Erythroblast (primary cell): Measurements from ENCODE around the gene SOCS4.

Source experiments
- DNase-seq, 2 experiments: peaks; one replicate each; lab custom pipeline; 2025; lab: John Stamatoyannopoulos, UW
- GATA1 ChIP-seq: IDR thresholded peaks from 2 replicates; pipeline ENCODE4 v1.6.1; 2011; ENCODE audit warnings: low read depth, mild to moderate bottlenecking, control low read depth, low read length, moderate library complexity
- POLR2A ChIP-seq: IDR thresholded peaks from 2 replicates; pipeline ENCODE4 v1.6.1; 2011; ENCODE audit warnings: mild to moderate bottlenecking, low read length

Gene SOCS4

DNA sequence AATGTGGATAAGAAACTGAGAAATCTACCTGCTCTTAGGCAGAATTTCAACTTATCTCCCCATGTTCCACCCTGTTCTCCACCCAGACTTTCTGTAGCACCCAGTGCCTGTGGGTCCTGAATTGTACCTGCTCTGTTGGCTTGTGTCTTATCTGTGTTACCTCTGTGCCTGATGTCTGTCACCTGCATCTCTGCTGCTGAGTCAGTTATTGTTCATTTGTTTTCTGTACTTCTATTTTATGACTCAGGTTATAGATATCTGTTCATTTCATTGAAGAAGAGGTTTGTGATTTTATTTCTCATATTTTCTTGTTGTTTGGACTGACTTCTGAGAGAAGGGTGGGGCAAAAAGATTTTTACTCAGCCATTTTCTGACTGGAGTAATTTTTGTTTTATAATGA lies 11.7 kb downstream of the SOCS4 start:
- DNase-seq, result no peak
- TF ChIP-seq GATA1 (no peak), POLR2A (no peak)

GRCh38 chr14:55043528-55043927 lies 16.5 kb downstream of the SOCS4 start:
- TF ChIP-seq GATA1 (no peak), POLR2A (no peak)

DNA sequence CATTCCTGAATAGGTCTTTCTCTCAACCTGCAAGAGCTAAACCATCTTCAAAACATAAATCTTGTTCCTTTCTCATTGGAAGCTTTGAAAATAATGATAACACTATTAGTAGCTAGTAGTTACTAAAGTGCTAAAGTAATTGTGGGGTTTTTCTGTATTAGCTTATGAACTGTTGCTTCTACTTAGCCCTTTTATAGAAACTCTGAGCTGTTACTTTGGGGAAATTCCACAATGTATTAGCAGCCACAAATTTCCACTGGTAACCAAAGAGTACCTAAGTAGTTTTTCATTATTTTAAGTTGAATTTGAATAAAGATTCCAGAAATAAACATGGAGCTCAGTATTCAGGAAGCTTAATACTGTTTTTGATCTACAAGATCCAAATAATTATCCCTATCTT lies 18.1 kb downstream of the SOCS4 start:
- no peak for TF ChIP-seq POLR2A
- no peak for TF ChIP-seq GATA1
- no peak for DNase-seq

More at GRCh38 chr14:55043528-55043927, 16.5 kb downstream of the SOCS4 start:
- no peak for DNase-seq

GRCh38 chr14:55047301-55048053 lies 20.4 kb downstream of the SOCS4 start:
- no peak for DNase-seq
- TF ChIP-seq GATA1 (no peak), POLR2A (no peak)

- TF ChIP-seq POLR2A (no peak), GATA1 (no peak)
- no peak for DNase-seq
Observed at GRCh38 chr14:55048900-55049436, 21.9 kb downstream of the SOCS4 start.

- DNase-seq, result no peak
- TF ChIP-seq POLR2A (no peak), GATA1 (no peak)
Observed at GRCh38 chr14:55051165-55051422, 24.1 kb downstream of the SOCS4 start.

- peak; percentile 93 to 96 for DNase-seq
- TF ChIP-seq GATA1 (no peak), POLR2A (peak; percentile 100)
Observed at GRCh38 chr14:55051423-55052268, 24.6 kb downstream of the SOCS4 start, which contains the start of gene MAPK1IP1L. TSS of gene MAPK1IP1L (plus strand) at chr14:55051647. CDS start at chr14:55061684, 10,037 bp downstream.

GRCh38 chr14:55052269-55052930 lies 25.4 kb downstream of the SOCS4 start:
- DNase-seq, result peak in 1 of 2 experiments; percentile 51
- no peak for TF ChIP-seq POLR2A

DNA sequence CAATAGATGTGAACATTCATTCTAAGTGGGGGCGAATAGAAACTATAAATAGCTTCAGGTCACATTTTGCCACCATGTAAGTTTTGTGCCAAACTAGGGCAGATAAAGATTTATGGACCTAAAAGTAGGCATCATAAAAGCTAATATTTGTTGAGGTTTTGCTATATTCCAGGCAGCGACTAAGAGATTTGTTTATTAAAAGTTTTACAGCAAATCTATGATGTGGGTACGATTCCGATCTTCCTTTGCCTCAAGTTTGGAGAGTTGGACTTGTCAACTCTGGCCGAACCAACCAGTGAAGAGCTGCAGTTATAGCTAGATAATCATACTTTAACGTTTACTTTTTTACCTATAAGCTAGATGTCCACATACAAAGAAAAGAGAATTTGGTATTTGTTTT lies 26.0 kb downstream of the SOCS4 start:
- TF ChIP-seq GATA1 (no peak), POLR2A (no peak)
- no peak for DNase-seq

DNA sequence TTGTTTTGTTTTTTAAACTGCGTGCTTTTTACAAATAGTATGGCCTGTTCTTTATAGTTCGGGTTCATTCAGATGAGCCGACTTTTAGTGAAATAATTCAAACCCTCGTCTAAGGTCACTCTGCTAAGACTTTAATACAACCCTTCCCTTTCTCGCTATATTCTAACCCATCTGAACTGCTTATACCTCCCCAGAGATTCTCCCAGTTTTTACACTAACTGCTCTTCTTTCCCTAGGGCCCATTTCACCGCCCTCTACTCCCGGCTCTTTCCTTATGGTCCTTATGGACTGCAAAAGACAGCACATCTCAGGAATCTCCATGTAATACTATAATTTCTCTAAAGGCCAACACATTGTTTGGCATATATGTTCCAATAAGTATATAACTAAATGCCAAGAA lies 26.5 kb downstream of the SOCS4 start:
- TF ChIP-seq POLR2A, result no peak
- TF ChIP-seq GATA1, result no peak
- DNase-seq, result no peak

DNA sequence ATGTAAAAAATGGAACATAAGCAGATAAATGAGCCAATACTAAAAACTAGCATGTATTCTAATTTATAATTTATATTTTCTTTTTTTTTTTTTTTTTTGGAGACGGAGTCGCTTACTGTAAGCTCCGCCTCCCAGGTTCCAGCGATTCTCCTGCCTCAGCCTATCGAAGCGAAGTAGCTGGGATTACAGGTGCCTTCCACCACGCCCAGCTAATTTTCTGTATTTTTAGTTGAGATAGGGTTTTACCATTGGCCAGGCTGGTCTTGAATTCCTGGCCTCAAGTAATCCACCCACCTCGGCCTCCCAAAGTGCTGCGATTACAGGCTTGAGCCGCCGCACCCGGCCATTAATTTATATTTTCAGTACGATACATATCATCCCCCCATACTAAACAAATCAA lies 27.1 kb downstream of the SOCS4 start:
- no peak for TF ChIP-seq POLR2A
- no peak for DNase-seq

DNA sequence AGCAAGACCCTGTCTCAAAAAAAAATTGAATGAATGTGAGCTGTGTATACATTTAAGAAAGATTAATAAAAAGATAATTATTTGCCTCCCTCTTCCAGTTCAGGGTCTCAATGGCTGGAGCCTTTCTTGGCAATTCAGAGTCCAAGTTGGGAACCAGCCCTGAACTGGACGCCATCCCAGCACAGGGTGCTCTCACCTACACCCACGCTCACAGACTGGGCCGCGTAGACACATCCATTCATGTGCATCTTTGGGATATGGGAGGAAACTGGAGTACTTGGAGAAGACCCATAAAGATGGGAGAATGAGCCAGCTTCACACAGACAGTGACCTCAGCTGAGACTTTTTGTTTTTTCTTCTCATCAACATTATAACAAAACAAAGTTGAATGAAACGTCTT lies 30.9 kb downstream of the SOCS4 start:
- TF ChIP-seq GATA1 (no peak), POLR2A (no peak)
- no peak for DNase-seq

DNA sequence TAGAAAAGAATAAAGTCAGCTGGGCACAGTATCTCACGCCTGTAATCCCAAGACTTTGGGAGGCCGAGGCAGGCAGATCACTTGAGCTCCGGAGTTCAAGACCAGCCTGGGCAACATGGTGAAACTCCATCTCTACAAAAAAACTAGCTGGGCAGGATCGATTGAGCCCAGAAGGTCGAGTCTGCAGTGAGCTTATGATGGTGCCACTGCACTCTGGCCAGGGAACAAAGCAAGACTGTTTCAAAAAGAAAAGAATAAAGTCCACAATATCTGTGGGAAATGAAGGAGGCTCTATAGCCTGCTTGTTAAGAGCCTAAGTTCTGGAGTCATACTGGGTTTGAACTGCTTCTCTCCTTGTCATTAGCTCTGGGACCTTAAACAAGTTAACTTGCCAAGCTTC lies 32.3 kb downstream of the SOCS4 start:
- no peak for DNase-seq
- TF ChIP-seq GATA1 (no peak), POLR2A (no peak)
